H1 (cell line): ENCODE results near the gene PLEKHM3. TPM values are rescaled to one million over a fixed set of nuclear protein-coding genes. Genes with fewer than 3 reads are reported as not detected.

Experiments used
- CTCF ChIA-PET: fragments of 300-600 bp; sonication (Branson Sonifier 250); formaldehyde crosslinking; loops from one replicate; lab custom pipeline; 2021; ENCODE audit not compliant: partially characterized antibody; lab: Charles Lee
- POLR2A ChIA-PET: fragments of 300-600 bp; sonication (Branson Sonifier 250); formaldehyde crosslinking; loops from one replicate; lab custom pipeline; 2021; ENCODE audit warnings: inconsistent platforms; ENCODE audit not compliant: partially characterized antibody; lab: Charles Lee
- DNase-seq, 2 experiments: peaks; one replicate each; pipeline versions ENCODE4 v3.0.0 to v3.0.0-alpha.2; 2010 to 2022; ENCODE audit warnings: low spot score in 2 of 2, low read depth in 1 of 2, mixed read lengths in 1 of 2
- FAIRE-seq: peaks from 2 replicates; lab custom pipeline; 2011; peaks lifted over from hg19 to GRCh38; lab: Jason Lieb, UNC
- H2AFZ ChIP-seq: 2 replicates; pipeline ENCODE4 v1.8.1; 2012; ENCODE audit warnings: low read length, inconsistent platforms
- H2AK5ac ChIP-seq: 2 replicates; pipeline ENCODE4 v1.6.1; 2013; ENCODE audit warnings: low read depth, low read length
- H2BK120ac ChIP-seq: replicated peaks from 2 replicates; pipeline ENCODE3; 2013; ENCODE audit warnings: low read depth, low read length, inconsistent platforms
- H2BK12ac ChIP-seq: 2 replicates; pipeline ENCODE4 v1.6.1; 2013; ENCODE audit warnings: low read depth, low read length
- H2BK15ac ChIP-seq: 2 replicates; pipeline ENCODE4 v1.6.1; 2013; ENCODE audit warnings: low read length
- H2BK20ac ChIP-seq: 2 replicates; pipeline ENCODE4 v1.6.1; 2013; ENCODE audit warnings: low read length
- H2BK5ac ChIP-seq: 2 replicates; pipeline ENCODE4 v1.6.1; 2013; ENCODE audit warnings: low read depth, low read length
- H3K14ac ChIP-seq: 2 replicates; pipeline ENCODE4 v1.6.1; 2013; ENCODE audit warnings: inconsistent platforms; ENCODE audit not compliant: insufficient read length
- H3K18ac ChIP-seq: 2 replicates; pipeline ENCODE4 v1.6.1; 2013; ENCODE audit warnings: low read length; ENCODE audit errors: extremely low read depth
- H3K23ac ChIP-seq: 2 replicates; pipeline ENCODE4 v1.6.1; 2013; ENCODE audit warnings: inconsistent platforms; ENCODE audit not compliant: insufficient read length
- H3K23me2 ChIP-seq: 2 replicates; pipeline ENCODE4 v1.6.1; 2013; ENCODE audit warnings: low read depth, low read length
- H3K27ac ChIP-seq: 2 replicates; pipeline ENCODE4 v1.6.1; 2011; ENCODE audit warnings: low read depth, low read length, inconsistent platforms
- H3K27me3 ChIP-seq, 4 experiments: replicated peaks in 1 of 4; 1 replicate in 1 of 4; 2 replicates in 3 of 4; pipeline versions ENCODE4 v1.6.1 to v1.8.1; 2011 to 2013; ENCODE audit warnings: low read length in 3 of 4, mild to moderate bottlenecking in 3 of 4, inconsistent platforms in 2 of 4, mixed read lengths in 2 of 4, moderate library complexity in 1 of 4; ENCODE audit not compliant: control insufficient read depth in 3 of 4, insufficient read depth in 3 of 4; ENCODE audit errors: extremely low read depth in 1 of 4
- H3K36me3 ChIP-seq, 4 experiments: 2 replicates each; pipeline versions ENCODE4 v1.6.1 to v1.8.1; 2011 to 2013; ENCODE audit warnings: mild to moderate bottlenecking in 4 of 4, low read length in 3 of 4, moderate library complexity in 2 of 4, control low read depth in 1 of 4, inconsistent platforms in 1 of 4; ENCODE audit not compliant: insufficient read depth in 4 of 4, control insufficient read depth in 2 of 4
- H3K4ac ChIP-seq: replicated peaks from 2 replicates; pipeline ENCODE3; 2013; ENCODE audit warnings: low read length, low read depth, mixed read lengths, inconsistent platforms; ENCODE audit not compliant: insufficient read length
- H3K4me1 ChIP-seq, 4 experiments: replicated peaks in 1 of 4; 1 replicate in 1 of 4; 2 replicates in 3 of 4; pipeline versions ENCODE4 v1.6.1 to v1.8.1; 2011 to 2013; ENCODE audit warnings: low read length in 3 of 4, inconsistent platforms in 2 of 4, mixed read lengths in 1 of 4; ENCODE audit not compliant: insufficient read depth in 4 of 4, control insufficient read depth in 3 of 4
- H3K4me2 ChIP-seq, 2 experiments: 2 replicates each; pipeline versions ENCODE4 v1.6.1 to v1.8.1; 2011 to 2013; ENCODE audit warnings: low read depth in 2 of 2, low read length in 2 of 2, control low read depth in 1 of 2, inconsistent platforms in 1 of 2, mild to moderate bottlenecking in 1 of 2; ENCODE audit not compliant: insufficient read depth in 1 of 2
- H3K4me3 ChIP-seq, 4 experiments: fragments of 200-600, 300-600 bp in 1 of 4; sonication (generic), shearing (Covaris generic), sonication (Bioruptor Twin) in 1 of 4; 2 replicates each; pipeline versions ENCODE4 v1.5.1 to v1.8.1; 2011 to 2016; ENCODE audit warnings: low read length in 4 of 4, low read depth in 3 of 4, control low read depth in 2 of 4, inconsistent platforms in 2 of 4, mild to moderate bottlenecking in 2 of 4, mixed read lengths in 1 of 4, moderate library complexity in 1 of 4; ENCODE audit not compliant: insufficient read depth in 2 of 4; ENCODE audit errors: extremely low read depth in 1 of 4
- H3K56ac ChIP-seq: replicated peaks from 2 replicates; pipeline ENCODE3; 2013; ENCODE audit warnings: low read depth, mild to moderate bottlenecking, mixed read lengths, low read length, inconsistent platforms; ENCODE audit not compliant: insufficient read length
- H3K79me1 ChIP-seq: 2 replicates; pipeline ENCODE4 v1.6.1; 2013; ENCODE audit warnings: low read depth, low read length, control low read depth
- H3K79me2 ChIP-seq, 2 experiments: 2 replicates each; pipeline versions ENCODE4 v1.6.1 to v1.8.1; 2012 to 2013; ENCODE audit warnings: low read length in 2 of 2, mild to moderate bottlenecking in 2 of 2, inconsistent platforms in 1 of 2; ENCODE audit not compliant: insufficient read depth in 2 of 2, control insufficient read depth in 1 of 2
- H3K9ac ChIP-seq, 4 experiments: replicated peaks in 1 of 4; 1 replicate in 1 of 4; 2 replicates in 3 of 4; pipeline versions ENCODE4 v1.6.1 to v1.8.1; 2011 to 2013; ENCODE audit warnings: low read depth in 3 of 4, low read length in 3 of 4, control low read depth in 2 of 4, mild to moderate bottlenecking in 2 of 4, moderate library complexity in 2 of 4, inconsistent platforms in 1 of 4; ENCODE audit errors: extremely low read depth in 1 of 4
- H3K9me3 ChIP-seq, 2 experiments: 2 replicates each; pipeline versions ENCODE4 v1.6.1 to v1.8.1; 2012 to 2013; ENCODE audit warnings: mild to moderate bottlenecking in 2 of 2, moderate library complexity in 2 of 2, control low read depth in 1 of 2, inconsistent platforms in 1 of 2, low read depth in 1 of 2, low read length in 1 of 2, mixed read lengths in 1 of 2; ENCODE audit not compliant: insufficient read depth in 2 of 2
- H4K20me1 ChIP-seq, 2 experiments: replicated peaks in 1 of 2; 2 replicates each; pipeline versions ENCODE3 to v1.8.1; 2011 to 2013; ENCODE audit warnings: inconsistent platforms in 2 of 2, low read length in 2 of 2, mild to moderate bottlenecking in 1 of 2; ENCODE audit not compliant: insufficient read depth in 2 of 2, control insufficient read depth in 1 of 2
- H4K5ac ChIP-seq: 2 replicates; pipeline ENCODE4 v1.6.1; 2013; ENCODE audit warnings: low read length, low read depth, mixed read lengths, inconsistent platforms; ENCODE audit not compliant: insufficient read length
- H4K8ac ChIP-seq: 2 replicates; pipeline ENCODE4 v1.8.0; 2013; ENCODE audit warnings: mild to moderate bottlenecking, moderate library complexity, low read length, inconsistent platforms; ENCODE audit not compliant: insufficient read depth; ENCODE audit errors: extremely low read depth
- H4K91ac ChIP-seq: replicated peaks from 2 replicates; pipeline ENCODE3; 2013; ENCODE audit warnings: low read length, mixed read lengths, inconsistent platforms; ENCODE audit not compliant: insufficient read length
- BACH1 ChIP-seq: IDR thresholded peaks from 2 replicates; pipeline ENCODE4 v1.6.1; 2012; ENCODE audit warnings: low read length, improper control_type of control experiment
- CHD1 ChIP-seq: IDR thresholded peaks from 2 replicates; pipeline ENCODE4 v1.6.1; 2012; ENCODE audit warnings: low read depth, low read length, improper control_type of control experiment
- GABPA ChIP-seq: IDR thresholded peaks from 2 replicates; pipeline ENCODE4 v1.6.1; 2011; ENCODE audit warnings: mild to moderate bottlenecking, low read length, moderate library complexity, borderline replicate concordance; ENCODE audit not compliant: insufficient read depth
- GTF2F1 ChIP-seq: IDR thresholded peaks from 2 replicates; pipeline ENCODE4 v1.6.1; 2012; ENCODE audit warnings: low read depth, low read length, improper control_type of control experiment, borderline replicate concordance
- KDM4A ChIP-seq: IDR thresholded peaks from one replicate; pipeline ENCODE4 v1.7.1; 2012; ENCODE audit warnings: low read depth, mild to moderate bottlenecking, moderate library complexity, low read length, inconsistent platforms; ENCODE audit not compliant: severe bottlenecking
- MAX ChIP-seq: IDR thresholded peaks from 2 replicates; pipeline ENCODE4 v1.6.1; 2012; ENCODE audit warnings: inconsistent platforms
- POU5F1 ChIP-seq: IDR thresholded peaks from 2 replicates; pipeline ENCODE4 v1.6.1; 2011; ENCODE audit warnings: low read depth, mild to moderate bottlenecking, low read length, moderate library complexity
- RBBP5 ChIP-seq: IDR thresholded peaks from 2 replicates; pipeline ENCODE4 v1.7.1; 2012; ENCODE audit warnings: low read depth, mild to moderate bottlenecking, inconsistent platforms, low read length, moderate library complexity, borderline replicate concordance
- RNF2 ChIP-seq: fragments of 200-900, 300-1000 bp; sonication (generic); IDR thresholded peaks from 2 replicates; pipeline ENCODE4 v1.7.1; 2016; ENCODE audit warnings: borderline replicate concordance, low read depth, mild to moderate bottlenecking, antibody characterized with exemption, low read length; ENCODE audit not compliant: poor library complexity, severe bottlenecking; ENCODE audit errors: missing control alignments
- SIN3A ChIP-seq, 2 experiments: IDR thresholded peaks in 1 of 2; conservative IDR thresholded peaks in 1 of 2; 2 replicates each; pipeline ENCODE4 v1.6.1; 2011 to 2012; ENCODE audit warnings: low read length in 2 of 2, improper control_type of control experiment in 1 of 2, low read depth in 1 of 2, mild to moderate bottlenecking in 1 of 2
- YY1 ChIP-seq: IDR thresholded peaks from 2 replicates; pipeline ENCODE4 v1.6.1; 2011; ENCODE audit warnings: low read depth, mild to moderate bottlenecking, low read length
- WGBS, 2 experiments: shearing (Covaris generic) in 1 of 2; methylation state at CpG; one replicate each; pipeline versions ENCODE4 v1.1.6 to v1.1.7; 2013 to 2015; ENCODE audit warnings: low lambda C conversion rate in 2 of 2, mixed read lengths in 2 of 2, inconsistent platforms in 1 of 2, low coverage in 1 of 2, missing lambda C conversion rate in 1 of 2; ENCODE audit not compliant: insufficient replicate concordance in 2 of 2, insufficient coverage in 1 of 2, insufficient read length in 1 of 2; ENCODE audit errors: extremely low coverage in 1 of 2, missing lambda C conversion rate in 1 of 2; 5-methylcytosine and 5-hydroxymethylcytosine counted together
- polyA plus RNA-seq, 7 experiments: library from polyadenylated mRNA; depleted of rRNA in 3 of 7; stranded (reverse) in 5 of 7; unstranded in 2 of 7; fragments of >200 nt in 5 of 7; fragments of 200-250 nt in 2 of 7; gene quantifications; 1 replicate in 5 of 7; 2 replicates in 1 of 7; 4 replicates in 1 of 7; pipeline versions ENCODE4 v1.2.1 to v1.2.3, GENCODE V29; 2011 to 2013; ENCODE audit warnings: missing spikeins in 2 of 7, mixed read lengths in 2 of 7
- total RNA-seq: library from RNA; stranded (reverse); fragmentation: NEBNext Ultra II Directional; extraction: Animal tissue kit (Norgen Biotek cat#: 25700); gene quantifications from 2 replicates; pipeline ENCODE4 v1.2.1, GENCODE V29; 2021

PLEKHM3 gene
- total and polyA plus RNA-seq, 2 of the 8 experiments (the other 6 are each of a cell fraction or from before 2014, with no cell fraction given), result 2.3 to 5.8 TPM

GRCh38 chr2:207825045-207825954 lies 200.0 kb downstream of the PLEKHM3 start:
- Histone ChIP-seq H4K91ac (no peak overlapping the region), H2BK12ac (no peak overlapping the region)
- CTCF ChIA-PET, result interaction anchor here (1.1 to 1.5 kb wide), 5 partner anchors 10 to 215 kb away, joined by 3 to 7 read pairs (median 4); no protein-coding TSS in a partner anchor
- TF ChIP-seq POU5F1 (no peak), MAX (no peak), SIN3A (conservative IDR thresholded peaks at IDR 0.05 in 1 of 2, IDR thresholded peaks at IDR 0.05 in 1 of 2; ENCODE audit: low read depth in 1 of 2, low read length in 2 of 2) (no peak), RBBP5 (no peak), KDM4A (no peak), YY1 (no peak), CHD1 (no peak), GTF2F1 (no peak), RNF2 (no peak), GABPA (no peak), BACH1 (no peak)

More at GRCh38 chr2:207825045-207825954, 200.0 kb downstream of the PLEKHM3 start:
- Histone ChIP-seq H2BK5ac (no peak overlapping the region), H3K4me1 (peaks cover 0 to 3% (median 0%) of the 10 kb centered on the region in 4 experiments; a peak in 1 of 7 replicates), H3K4me2 (no peak overlapping the region), H3K4ac (no peak overlapping the region), H2BK120ac (no peak overlapping the region), H3K4me3 (no peak overlapping the region), H3K79me1 (no peaks in the 10 kb centered on the region), H4K20me1 (no peaks in the 10 kb centered on the region), H3K23me2 (no peaks in the 10 kb centered on the region), H2AK5ac (peak overlapping the region; percentile 14; the same call in 1 of the 2 replicates), H4K5ac (no peak overlapping the region), H3K56ac (no peak overlapping the region), H4K8ac (no peak overlapping the region), H3K27ac (no peak overlapping the region), H2AFZ (no peak overlapping the region), H3K9ac (no peak overlapping the region), H3K14ac (no peak overlapping the region), H3K23ac (no peak overlapping the region), H2BK15ac (no peak overlapping the region), H3K27me3 (no peaks in the 10 kb centered on the region), H3K9me3 (no peaks in the 10 kb centered on the region), H3K18ac (no peak overlapping the region), H2BK20ac (no peak overlapping the region), H3K36me3 (no peaks in the 10 kb centered on the region), H3K79me2 (no peaks in the 10 kb centered on the region)
- FAIRE-seq (no peak), DNase-seq (no peak)
- POLR2A ChIA-PET, result interaction anchor here (1.3 to 1.8 kb wide), 2 partner anchors 9 to 58 kb away, joined by 4 to 5 read pairs; no protein-coding TSS in a partner anchor
- WGBS, 2 experiments, result 90% methylated on average over 17 of the region's 17 CpGs; no CpG with 5 or more reads in 1 of the 2 experiments
